Measurements from ENCODE around the gene MEGF11. TPM values are rescaled to one million over a fixed set of nuclear protein-coding genes. Genes with fewer than 3 reads are reported as not detected.

MEGF11 gene
- total RNA-seq, 1 experiment from 2014 or later = 1.2 TPM

- no peaks in the 10 kb centered on the region for H4K20me1 ChIP-seq (ENCODE audit: control insufficient read depth, insufficient read depth, insufficient read length)
- no peaks in the 10 kb centered on the region for H3K79me2 ChIP-seq (ENCODE audit: insufficient read depth, low read length)
- H3K56ac ChIP-seq (ENCODE audit: insufficient read length, low read depth, low read length) = no peak overlapping the region
- no peak overlapping the region for H2AFZ ChIP-seq (ENCODE audit: low read length)
- H3K79me1 ChIP-seq (ENCODE audit: insufficient read depth, low read depth, low read length, poor library complexity, severe bottlenecking) = no peaks in the 10 kb centered on the region
- H3K9me3 Mint-ChIP-seq = no peaks in the 10 kb centered on the region; a peak in 1 of 5 replicates
- peak overlapping the region in 1 of 3 experiments; percentile 34; a peak in 1 of 7 replicates for H3K27ac Mint-ChIP-seq
- no peak overlapping the region for H2BK5ac ChIP-seq (ENCODE audit: insufficient read length, low read length)
- H3K9ac ChIP-seq (ENCODE audit: extremely low read depth, insufficient read length, low read length) = no peak overlapping the region
- H3K18ac ChIP-seq (ENCODE audit: insufficient read length, low read depth, low read length) = no peak overlapping the region
- no peak overlapping the region for H3K4ac ChIP-seq (ENCODE audit: low read depth, low read length)
- no peak overlapping the region for H3T11ph ChIP-seq (ENCODE audit: low read length)
- no peak overlapping the region for H4K91ac ChIP-seq (ENCODE audit: insufficient read length, low read depth, low read length)
- no peaks in the 10 kb centered on the region; the same call in 1 of the 2 replicates for H3K4me1 ChIP-seq (ENCODE audit: insufficient read depth, low read length)
- H3K4me1 Mint-ChIP-seq = peaks cover 40 to 63% of the 10 kb centered on the region in 2 experiments
- no peaks in the 10 kb centered on the region; the same call in 1 of the 2 replicates for H3K27me3 Mint-ChIP-seq (ENCODE audit: low read depth)
- H4K5ac ChIP-seq (ENCODE audit: insufficient read length, low read depth, low read length) = no peak overlapping the region
- H3K27ac ChIP-seq (ENCODE audit: insufficient read length, low read depth, low read length) = no peak overlapping the region
- no peak overlapping the region for H2BK12ac ChIP-seq (ENCODE audit: insufficient read length, low read depth, low read length)
- DNase-seq = peak; percentile 24
- no peak overlapping the region for H3K4me3 Mint-ChIP-seq
- H2AK5ac ChIP-seq (ENCODE audit: insufficient read length, low read length) = no peak overlapping the region
- 0 out of 2 replicates have a peak overlapping the region, but pooled peaks have one; percentile 37 for H2BK15ac ChIP-seq (ENCODE audit: low read depth, low read length)
- WGBS (ENCODE audit: extremely low coverage, insufficient read length, low lambda C conversion rate) = no CpG with 5 or more reads among the region's 4 CpGs
- no peak for TF ChIP-seq CTCF (conservative IDR thresholded peaks at IDR 0.05)
- H3K4me2 ChIP-seq (ENCODE audit: insufficient read depth, insufficient read length, low read length) = no peak overlapping the region
- H2BK120ac ChIP-seq (ENCODE audit: low read depth, low read length, poor library complexity, severe bottlenecking) = no peak overlapping the region
- no peak overlapping the region for H3K23ac ChIP-seq (ENCODE audit: insufficient read length, low read depth, low read length)
- H3K23me2 ChIP-seq (ENCODE audit: insufficient read length, low read depth, low read length, poor library complexity, severe bottlenecking) = no peaks in the 10 kb centered on the region
- no peaks in the 10 kb centered on the region for H3K36me3 Mint-ChIP-seq (ENCODE audit: insufficient read depth in 1 of 3, low read depth in 3 of 3)
- H3K9me3 ChIP-seq (ENCODE audit: control insufficient read depth, low read depth, low read length) = no peaks in the 10 kb centered on the region
- no peak overlapping the region for H2BK20ac ChIP-seq (ENCODE audit: low read depth, low read length, poor library complexity, severe bottlenecking)
- no peak overlapping the region for H4K8ac ChIP-seq (replicated peaks; ENCODE audit: insufficient read length, low read depth, low read length)
- no peaks in the 10 kb centered on the region for H3K27me3 ChIP-seq (ENCODE audit: insufficient read depth, low read length)
- H3K14ac ChIP-seq (ENCODE audit: insufficient read depth, low read length) = peak overlapping the region; percentile 63; the same call in 1 of the 2 replicates
Measured at GRCh38 chr15:66188464-66188863, 65.1 kb downstream of the MEGF11 start.
